BLaER1 (cell line): ENCODE data around the gene PLEKHG2.
"Not testable (repeated sequence)": the region's sequence is repeated elsewhere in the genome, so short reads cannot be mapped to it uniquely, and the experiment has no call there.

Source experiments
- H3K27ac ChIP-seq: shearing (Covaris generic); formaldehyde crosslinking; 2 replicates; pipeline ENCODE4 v1.8.1; 2022
- H3K27me3 ChIP-seq: shearing (Covaris generic); formaldehyde crosslinking; 2 replicates; pipeline ENCODE4 v1.8.1; 2022
- H3K36me3 ChIP-seq: shearing (Covaris generic); formaldehyde crosslinking; 2 replicates; pipeline ENCODE4 v1.8.1; 2022
- H3K4me1 ChIP-seq: shearing (Covaris generic); formaldehyde crosslinking; 2 replicates; pipeline ENCODE4 v1.8.1; 2022
- H3K4me2 ChIP-seq: shearing (Covaris generic); formaldehyde crosslinking; 2 replicates; pipeline ENCODE4 v1.8.1; 2022
- H3K4me3 ChIP-seq: shearing (Covaris generic); formaldehyde crosslinking; 2 replicates; pipeline ENCODE4 v1.8.1; 2022
- H3K9ac ChIP-seq: shearing (Covaris generic); formaldehyde crosslinking; 2 replicates; pipeline ENCODE4 v1.8.1; 2022
- H3K9me3 ChIP-seq: shearing (Covaris generic); formaldehyde crosslinking; 2 replicates; pipeline ENCODE4 v1.8.1; 2022
- H4K20me1 ChIP-seq: shearing (Covaris generic); formaldehyde crosslinking; 2 replicates; pipeline ENCODE4 v1.8.1; 2022
- Cebpa-rat ChIP-seq: shearing (Covaris generic); IDR thresholded peaks from 2 replicates; pipeline ENCODE4 v1.8.1; 2022

Gene PLEKHG2

DNA sequence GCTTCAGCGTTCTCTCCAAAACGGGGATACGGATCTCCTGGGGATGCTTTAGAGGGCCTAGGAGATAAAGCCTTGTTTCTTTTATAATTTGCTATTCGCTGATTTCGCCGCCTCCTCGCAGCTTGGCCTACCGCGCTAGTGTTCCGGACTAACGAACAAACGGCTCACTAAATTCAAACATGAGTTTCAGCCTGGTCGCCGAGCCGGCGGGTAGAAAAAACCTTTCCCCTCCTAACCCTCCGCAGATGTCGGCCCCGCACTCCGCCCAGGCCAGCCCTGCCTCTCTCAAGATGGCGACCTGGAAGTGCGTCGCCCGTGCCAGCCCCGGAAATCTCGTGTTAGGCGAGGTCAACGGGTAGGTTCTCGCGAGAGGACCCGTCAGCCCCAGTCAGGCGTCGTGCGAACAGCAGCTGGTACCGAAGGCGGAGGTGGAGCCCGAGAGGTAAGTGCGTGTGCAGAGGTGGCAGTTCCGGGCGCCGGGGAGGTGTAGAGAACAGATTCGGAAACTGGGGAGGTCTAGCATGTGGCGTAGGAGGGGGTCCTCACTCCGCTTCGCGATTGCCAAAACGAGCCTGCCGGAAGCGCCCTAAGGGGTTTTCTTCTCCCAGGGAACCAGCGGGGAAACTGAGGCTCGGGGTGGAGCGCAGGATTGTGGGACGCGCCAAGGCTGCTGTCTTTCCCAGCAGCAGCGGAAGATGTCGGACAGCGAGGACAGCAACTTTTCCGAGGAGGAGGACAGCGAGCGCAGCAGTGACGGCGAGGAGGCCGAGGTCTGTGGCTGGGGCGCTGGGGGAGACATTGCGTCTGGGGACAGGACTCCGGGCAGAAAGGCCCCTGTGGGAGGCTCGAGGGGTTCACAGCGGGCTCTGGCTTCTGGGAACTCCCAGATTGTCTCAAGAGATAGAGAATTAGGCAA lies 33.0 kb downstream of the PLEKHG2 start, which contains the start of gene SUPT5H:
Gene SUPT5H (plus strand): TSS at position 387 of the 916 bp plus-strand sequence. CDS start 309 bp downstream, at position 696.
- Histone ChIP-seq H3K9me3 (no peaks in the 10 kb centered on the region), H3K36me3 (peaks cover 39% of the 10 kb centered on the region), H3K27me3 (no peaks in the 10 kb centered on the region), H3K9ac (peak within 1 kb of the TSS; percentile 99), H4K20me1 (peaks cover 47% of the 10 kb centered on the region), H3K4me2 (peak within 1 kb of the TSS; percentile 97), H3K27ac (peak within 1 kb of the TSS; percentile 96), H3K4me1 (peaks cover 62% of the 10 kb centered on the region), H3K4me3 (peak within 1 kb of the TSS; percentile 81)
- TF ChIP-seq Cebpa-rat, result no peak

DNA sequence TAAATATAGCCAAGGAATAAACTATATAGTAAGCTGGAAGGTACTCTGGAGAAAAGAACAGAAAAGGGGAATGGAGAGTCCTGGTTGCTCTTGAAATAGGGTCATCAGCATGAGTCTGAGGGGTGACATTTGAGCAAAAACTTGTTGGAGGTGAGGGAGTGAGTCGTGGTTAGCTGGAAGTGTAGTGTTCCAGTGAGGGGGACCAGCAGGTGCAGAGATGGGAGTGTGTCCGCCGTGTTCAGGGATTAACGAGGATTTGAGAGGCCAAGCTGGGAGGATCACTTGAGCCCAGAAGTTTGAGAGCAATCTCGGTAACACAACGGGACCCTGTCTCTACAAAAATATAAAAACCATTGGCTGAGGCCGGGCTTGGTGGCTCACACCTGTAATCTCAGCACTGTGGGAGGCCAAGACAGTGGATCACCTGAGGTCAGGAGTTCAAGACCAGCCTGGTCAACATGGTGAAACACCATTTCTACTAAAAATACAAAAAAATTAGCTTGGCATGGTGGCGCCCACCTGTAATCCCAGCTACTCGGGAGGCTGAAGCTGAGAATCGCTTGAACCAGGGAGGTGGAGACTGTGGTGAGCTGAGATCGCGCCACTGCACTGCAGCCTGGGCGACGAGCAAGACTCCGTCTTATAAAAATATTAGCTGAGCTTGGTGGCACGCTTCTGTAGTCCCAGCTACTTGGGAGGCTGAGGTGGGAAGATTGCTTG lies 34.1 kb downstream of the PLEKHG2 start:
- Histone ChIP-seq H3K27me3 (no peaks in the 10 kb centered on the region), H3K9ac (peak overlapping the region; percentile 99), H3K9me3 (no peaks in the 10 kb centered on the region), H3K4me3 (peak overlapping the region; percentile 81), H3K27ac (peak overlapping the region; percentile 96), H3K36me3 (peaks cover 48% of the 10 kb centered on the region), H3K4me2 (peak overlapping the region; percentile 96), H4K20me1 (peaks cover 58% of the 10 kb centered on the region), H3K4me1 (peaks cover 53% of the 10 kb centered on the region)
- no peak for TF ChIP-seq Cebpa-rat

DNA sequence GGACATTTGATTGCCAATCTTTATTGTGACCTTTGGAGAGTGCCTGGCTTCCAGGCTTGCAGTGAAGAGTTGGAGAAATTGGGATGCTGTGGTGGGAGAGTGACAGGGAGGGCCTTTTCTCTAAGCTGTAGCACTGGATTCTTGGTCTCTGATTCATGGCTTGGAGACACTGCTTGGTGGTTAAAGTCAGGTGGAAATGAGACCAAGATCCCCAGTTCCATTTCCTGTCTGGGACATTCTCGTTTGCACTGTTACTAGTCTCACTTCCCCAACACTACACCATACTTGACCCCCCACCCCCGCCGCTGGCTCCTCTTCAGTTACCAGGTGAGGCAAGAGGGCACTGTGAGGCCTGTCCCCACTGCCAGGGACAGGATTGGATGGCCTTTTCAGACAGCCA lies 35.8 kb downstream of the PLEKHG2 start:
- no peak for TF ChIP-seq Cebpa-rat
- Histone ChIP-seq H3K4me1 (peaks cover 53% of the 10 kb centered on the region), H3K4me3 (no peak overlapping the region), H3K36me3 (peaks cover 65% of the 10 kb centered on the region), H3K4me2 (peak overlapping the region; percentile 96), H3K27ac (no peak overlapping the region), H3K9ac (peak overlapping the region; percentile 9; the same call in 1 of the 2 replicates), H3K27me3 (no peaks in the 10 kb centered on the region), H4K20me1 (peaks cover 75% of the 10 kb centered on the region), H3K9me3 (no peaks in the 10 kb centered on the region)

DNA sequence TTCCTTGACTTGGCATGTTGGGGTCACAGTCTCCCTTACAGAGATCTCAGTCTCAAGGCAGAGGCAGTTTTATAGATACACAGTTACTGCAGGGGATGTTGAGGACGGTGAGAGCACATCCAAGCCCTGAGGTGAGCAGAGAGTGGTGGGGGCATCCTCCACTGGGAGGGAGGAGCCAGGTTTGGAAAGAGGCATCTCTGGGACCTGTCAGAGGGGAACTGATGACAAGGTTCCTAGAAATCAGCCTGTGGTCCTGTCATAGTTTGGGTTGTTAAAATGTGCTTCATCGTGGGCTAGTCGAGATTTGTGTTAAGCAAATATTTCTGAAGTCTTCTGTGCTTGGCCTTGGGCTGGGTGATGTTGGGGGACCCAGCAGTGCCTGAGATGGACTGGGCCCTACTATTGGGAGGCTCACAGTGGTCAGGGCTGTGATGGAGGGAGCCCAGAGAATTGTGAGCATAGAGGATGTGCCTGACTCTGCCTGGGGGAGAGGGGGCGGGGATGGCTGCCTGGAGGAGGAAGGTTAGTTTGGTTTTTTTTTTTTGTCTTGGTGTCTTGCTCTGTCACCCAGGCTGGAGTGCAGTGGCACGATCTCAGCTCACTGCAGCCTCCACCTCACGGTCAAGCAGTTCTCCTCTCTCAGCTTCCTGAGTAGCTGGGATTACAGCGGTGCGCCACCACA lies 36.8 kb downstream of the PLEKHG2 start:
- Histone ChIP-seq H3K4me1 (peaks cover 46% of the 10 kb centered on the region), H3K27ac (no peak overlapping the region), H3K9ac (0 out of 2 replicates have a peak overlapping the region, but pooled peaks have one; percentile 0), H3K4me2 (0 out of 2 replicates have a peak overlapping the region, but pooled peaks have one; percentile 96), H3K36me3 (peaks cover 75% of the 10 kb centered on the region), H3K9me3 (no peaks in the 10 kb centered on the region), H4K20me1 (peaks cover 85% of the 10 kb centered on the region), H3K4me3 (no peak overlapping the region), H3K27me3 (no peaks in the 10 kb centered on the region)
- no peak for TF ChIP-seq Cebpa-rat

DNA sequence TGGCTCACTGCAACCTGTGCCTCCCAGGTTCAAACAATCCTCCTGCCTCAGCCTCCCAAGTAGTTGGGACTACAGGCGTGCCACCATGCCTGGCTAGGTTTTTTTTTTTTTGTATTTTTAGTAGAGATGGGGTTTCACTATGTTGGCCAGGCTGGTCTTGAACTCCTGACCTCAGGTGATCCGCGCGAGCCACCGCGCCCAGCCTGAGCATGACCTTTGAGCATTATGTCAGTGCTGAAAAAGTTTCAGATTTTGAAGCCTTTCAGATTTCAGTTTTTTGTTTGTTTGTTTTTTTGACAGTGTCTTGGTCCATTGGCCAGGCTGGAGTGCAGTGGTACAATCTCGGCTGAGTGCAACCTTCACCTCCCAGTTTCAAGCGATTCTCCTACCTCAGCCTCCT lies 38.8 kb downstream of the PLEKHG2 start:
- Histone ChIP-seq H3K36me3 (peaks cover 95% of the 10 kb centered on the region), H3K4me1 (peaks cover 41% of the 10 kb centered on the region), H4K20me1 (peaks cover 100% of the 10 kb centered on the region)
- not testable (repeated sequence) for H3K27me3 ChIP-seq, H3K9ac ChIP-seq, H3K27ac ChIP-seq, H3K9me3 ChIP-seq, H3K4me3 ChIP-seq, H3K4me2 ChIP-seq

DNA sequence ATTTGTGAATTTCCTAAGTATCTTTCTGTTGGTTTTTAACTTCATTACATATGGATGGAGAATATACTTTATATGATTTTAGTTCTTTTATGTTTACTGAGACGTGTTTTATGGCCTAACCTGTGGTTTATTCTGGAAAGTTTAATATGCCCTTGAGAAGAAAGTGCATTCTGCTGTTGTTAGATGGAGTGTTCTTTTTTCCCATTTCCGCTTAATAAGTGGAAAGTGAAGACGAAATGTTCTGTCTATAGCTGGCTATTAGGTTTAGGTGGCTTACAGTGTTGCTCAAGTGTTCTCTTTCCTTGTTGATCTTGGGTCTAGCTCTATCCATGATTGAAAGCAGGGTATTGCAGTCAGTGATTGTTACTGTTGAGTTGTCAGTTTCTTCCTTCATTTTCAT lies 50.9 kb downstream of the PLEKHG2 start:
- peaks cover 100% of the 10 kb centered on the region for H3K36me3 ChIP-seq
- no peak for TF ChIP-seq Cebpa-rat
- no peak overlapping the region for H3K4me2 ChIP-seq
- H3K27ac ChIP-seq, result no peak overlapping the region
- no peaks in the 10 kb centered on the region for H3K9me3 ChIP-seq
- H3K27me3 ChIP-seq, result no peaks in the 10 kb centered on the region
- H3K9ac ChIP-seq, result no peak overlapping the region
- H3K4me1 ChIP-seq, result peaks cover 35% of the 10 kb centered on the region
- H4K20me1 ChIP-seq, result peaks cover 51% of the 10 kb centered on the region
- no peak overlapping the region for H3K4me3 ChIP-seq

DNA sequence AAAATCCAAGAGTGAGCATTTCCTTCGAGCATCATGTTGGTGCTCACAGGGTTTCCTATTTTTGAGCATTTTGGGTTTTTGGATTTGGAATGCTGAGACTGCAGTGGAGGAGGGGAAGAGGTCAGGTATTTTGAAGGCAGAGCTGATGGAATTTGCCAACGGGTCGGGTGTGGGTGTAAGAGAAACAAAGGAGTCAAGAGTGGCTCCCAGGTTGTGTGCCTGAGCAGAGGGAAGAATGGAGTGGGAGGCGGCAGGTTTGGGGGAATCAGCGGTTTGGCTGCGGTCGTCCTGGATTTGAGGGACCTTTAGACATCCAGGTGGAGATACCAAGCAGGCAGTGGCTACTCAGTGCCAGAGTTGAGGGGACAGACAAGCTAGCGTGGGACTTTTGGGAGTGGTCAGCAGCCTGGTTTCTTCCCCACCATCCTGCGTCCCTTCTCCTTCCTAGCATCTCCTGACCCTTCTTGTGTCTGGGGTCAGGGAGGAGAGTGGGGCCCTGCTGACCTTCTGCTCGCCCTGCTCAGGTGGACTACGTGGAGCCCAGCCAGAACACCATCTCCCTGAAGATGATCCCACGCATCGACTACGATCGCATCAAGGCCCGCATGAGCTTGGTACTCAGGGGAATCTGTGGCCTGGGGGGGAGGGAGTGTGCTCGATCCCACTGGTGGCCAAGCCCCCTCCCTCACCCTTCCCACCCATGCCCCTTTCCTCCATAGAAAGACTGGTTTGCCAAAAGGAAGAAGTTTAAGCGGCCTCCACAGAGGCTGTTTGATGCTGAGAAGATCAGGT lies 53.7 kb downstream of the PLEKHG2 start:
- peaks cover 40% of the 10 kb centered on the region for H4K20me1 ChIP-seq
- H3K4me1 ChIP-seq, result peaks cover 46% of the 10 kb centered on the region
- H3K4me2 ChIP-seq, result no peak overlapping the region
- peaks cover 100% of the 10 kb centered on the region for H3K36me3 ChIP-seq
- H3K27ac ChIP-seq, result no peak overlapping the region
- no peak for TF ChIP-seq Cebpa-rat
- no peak overlapping the region for H3K4me3 ChIP-seq
- H3K9me3 ChIP-seq, result no peaks in the 10 kb centered on the region
- H3K9ac ChIP-seq, result no peak overlapping the region
- no peaks in the 10 kb centered on the region for H3K27me3 ChIP-seq

DNA sequence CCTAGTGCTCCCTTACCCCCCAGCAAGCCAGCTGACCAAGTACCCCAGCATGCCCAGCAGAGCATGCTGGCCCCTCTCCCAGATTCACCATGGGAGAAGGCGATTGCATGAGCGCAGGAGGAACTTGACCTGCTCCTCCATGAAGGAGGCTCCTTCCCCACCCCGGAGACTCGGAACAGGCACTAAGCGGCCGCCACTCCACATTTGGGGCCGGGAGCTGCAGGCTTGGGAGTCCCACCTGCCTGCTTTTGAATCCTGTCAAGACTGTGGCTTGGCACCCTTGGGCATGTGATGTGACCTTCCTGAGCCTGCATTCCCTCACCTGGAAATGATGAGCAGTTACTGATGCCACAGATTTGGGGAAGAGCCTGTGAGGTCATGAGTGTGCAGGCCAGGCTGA lies 55.5 kb downstream of the PLEKHG2 start:
- no peak for TF ChIP-seq Cebpa-rat
- Histone ChIP-seq H3K9ac (no peak overlapping the region), H4K20me1 (peaks cover 55% of the 10 kb centered on the region), H3K27ac (peak overlapping the region; percentile 66), H3K4me3 (no peak overlapping the region), H3K36me3 (peaks cover 100% of the 10 kb centered on the region), H3K4me2 (peak overlapping the region; percentile 69), H3K27me3 (no peaks in the 10 kb centered on the region), H3K9me3 (no peaks in the 10 kb centered on the region), H3K4me1 (peaks cover 55% of the 10 kb centered on the region)

DNA sequence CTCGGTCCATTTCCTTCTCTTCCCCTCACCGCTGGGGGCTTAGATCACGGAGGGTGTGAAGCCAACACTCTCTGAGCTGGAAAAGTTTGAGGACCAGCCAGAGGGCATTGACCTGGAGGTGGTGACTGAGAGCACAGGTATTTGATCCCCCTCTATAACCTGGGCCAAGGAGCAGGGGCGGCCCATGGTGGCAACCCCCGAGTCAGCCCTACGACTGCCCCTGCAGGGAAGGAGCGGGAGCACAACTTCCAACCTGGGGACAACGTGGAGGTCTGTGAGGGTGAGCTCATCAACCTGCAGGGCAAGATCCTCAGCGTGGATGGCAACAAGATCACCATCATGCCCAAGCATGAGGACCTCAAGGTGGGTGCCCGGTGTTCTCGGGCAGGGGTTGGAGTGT lies 56.6 kb downstream of the PLEKHG2 start:
- no peak for TF ChIP-seq Cebpa-rat
- 0 out of 2 replicates have a peak overlapping the region, but pooled peaks have one; percentile 24 for H3K9ac ChIP-seq
- peaks cover 100% of the 10 kb centered on the region for H3K36me3 ChIP-seq
- peak overlapping the region; percentile 66 for H3K27ac ChIP-seq
- H3K4me1 ChIP-seq, result peaks cover 54% of the 10 kb centered on the region
- H3K9me3 ChIP-seq, result no peaks in the 10 kb centered on the region
- H3K27me3 ChIP-seq, result no peaks in the 10 kb centered on the region
- H4K20me1 ChIP-seq, result peaks cover 55% of the 10 kb centered on the region
- H3K4me3 ChIP-seq, result no peak overlapping the region; the same call in 1 of the 2 replicates
- H3K4me2 ChIP-seq, result peak overlapping the region; percentile 69
